ENCODE data around the gene LSP1.

The LSP1 gene

GRCh38 chr11:1853376-1854131 is 670 bp downstream of the LSP1 start:
- no peak overlapping the region for H3K4me3 ChIP-seq (ENCODE audit: low read length)
- TF ChIP-seq CTCF (IDR thresholded peaks at IDR 0.05; ENCODE audit: insufficient read depth, low read depth, low read length, missing control alignments) = no peak
- no peak for DNase-seq (ENCODE audit: low read depth)

- H3K4me3 ChIP-seq (ENCODE audit: low read length) = no peak overlapping the region
- no peak for DNase-seq (ENCODE audit: low read depth)
- TF ChIP-seq CTCF (IDR thresholded peaks at IDR 0.05; ENCODE audit: insufficient read depth, low read depth, low read length, missing control alignments) = no peak
Measured at GRCh38 chr11:1854132-1854948, 1.5 kb downstream of the LSP1 start.

GRCh38 chr11:1854949-1855885 is 2.3 kb downstream of the LSP1 start:
- no peak for DNase-seq (ENCODE audit: low read depth)
- TF ChIP-seq CTCF (IDR thresholded peaks at IDR 0.05; ENCODE audit: insufficient read depth, low read depth, low read length, missing control alignments) = no peak
- H3K4me3 ChIP-seq (ENCODE audit: low read length) = no peak overlapping the region

GRCh38 chr11:1855886-1856265 is 3.0 kb downstream of the LSP1 start:
- TF ChIP-seq CTCF (IDR thresholded peaks at IDR 0.05; ENCODE audit: insufficient read depth, low read depth, low read length, missing control alignments) = no peak
- DNase-seq (ENCODE audit: low read depth) = no peak
- H3K4me3 ChIP-seq (ENCODE audit: low read length) = no peak overlapping the region

- no peak for TF ChIP-seq CTCF (IDR thresholded peaks at IDR 0.05; ENCODE audit: insufficient read depth, low read depth, low read length, missing control alignments)
- DNase-seq (ENCODE audit: low read depth) = no peak
- no peak overlapping the region for H3K4me3 ChIP-seq (ENCODE audit: low read length)
Measured at GRCh38 chr11:1856306-1857005, 3.6 kb downstream of the LSP1 start.

GRCh38 chr11:1857064-1857463 is 4.2 kb downstream of the LSP1 start:
- no peak for TF ChIP-seq CTCF (IDR thresholded peaks at IDR 0.05; ENCODE audit: insufficient read depth, low read depth, low read length, missing control alignments)
- DNase-seq (ENCODE audit: low read depth) = no peak
- no peak overlapping the region for H3K4me3 ChIP-seq (ENCODE audit: low read length)

Measured in epithelial cell of esophagus (primary cell).